H1 (cell line): ENCODE measurements around the gene AGER. TPM values are rescaled to one million over a fixed set of nuclear protein-coding genes. Genes with fewer than 3 reads are reported as not detected.

Experiments used
- microRNA-seq, 2 experiments: library from miRNA; unstranded; fragments of <30 nt; microRNA quantifications; one replicate each; pipeline versions ENCODE4 to v1.2.0, GENCODE V29; 2016 to 2020; ENCODE audit warnings: borderline microRNAs expressed in 2 of 2, borderline number of aligned reads in 2 of 2, borderline replicate concordance in 1 of 2
- polyA plus RNA-seq, 7 experiments: library from polyadenylated mRNA; depleted of rRNA in 3 of 7; stranded (reverse) in 5 of 7; unstranded in 2 of 7; fragments of >200 nt in 5 of 7; fragments of 200-250 nt in 2 of 7; gene quantifications; 1 replicate in 5 of 7; 2 replicates in 1 of 7; 4 replicates in 1 of 7; pipeline versions ENCODE4 v1.2.1 to v1.2.3, GENCODE V29; 2011 to 2013; ENCODE audit warnings: missing spikeins in 2 of 7, mixed read lengths in 2 of 7
- small RNA-seq: library from polyadenylated mRNA; stranded (forward); fragments of <200 nt; extraction: miRNeasy Mini kit (QIAGEN cat#:217004); gene quantifications from one replicate; pipeline ENCODE3, GENCODE V24; 2013; ENCODE audit not compliant: insufficient read depth
- total RNA-seq: library from RNA; stranded (reverse); fragmentation: NEBNext Ultra II Directional; extraction: Animal tissue kit (Norgen Biotek cat#: 25700); gene quantifications from 2 replicates; pipeline ENCODE4 v1.2.1, GENCODE V29; 2021

AGER gene
- total and polyA plus RNA-seq, 2 of the 8 experiments (the other 6 are each of a cell fraction or from before 2014, with no cell fraction given): 3.8 to 10.9 TPM

Small RNA genes within 50 kb of the gene (microRNA-seq; reads per million reads assigned to microRNA genes)
- gene MIR6721 (0.23 to 0.81 reads per million in 2 experiments), gene MIR6833 (0 reads per million in 2 experiments)

Small RNA genes within 50 kb of the gene (small RNA-seq; reads per million reads assigned to genes)
- gene AL662884.1 (not detected), gene MIR6833 (not detected)

Other genes starting within 250 kb of the AGER start
- gene CFB, start 238.2 kb downstream of the AGER start, total RNA-seq: not detected in 2 replicates
- gene CFB, start 238.2 kb downstream of the AGER start, polyA plus RNA-seq (2011; rRNA removed): 0.09 and 0.20 TPM in 2 replicates
- 71.1 and 71.5 TPM in 2 replicates for gene NELFE, start 225.3 kb downstream of the AGER start, total RNA-seq
- 49.2 and 52.3 TPM in 2 replicates for gene NELFE, start 225.3 kb downstream of the AGER start, polyA plus RNA-seq (2011; rRNA removed)
- 59.7 and 68.5 TPM in 2 replicates for gene SKIC2, start 225.1 kb downstream of the AGER start, total RNA-seq
- gene SKIC2, start 225.1 kb downstream of the AGER start, polyA plus RNA-seq (2011; rRNA removed): 42.1 and 70.5 TPM in 2 replicates
- 14.7 and 16.2 TPM in 2 replicates for gene DXO, start 212.1 kb downstream of the AGER start, total RNA-seq
- gene DXO, start 212.1 kb downstream of the AGER start, polyA plus RNA-seq (2011; rRNA removed): 23.9 and 30.5 TPM in 2 replicates
- 0.48 and 2.4 TPM in 2 replicates for gene C4A, start 202.2 kb downstream of the AGER start, total RNA-seq
- gene C4A, start 202.2 kb downstream of the AGER start, polyA plus RNA-seq (2011; rRNA removed): 0.62 and 1.7 TPM in 2 replicates
- 1.5 and 3.5 TPM in 2 replicates for gene C4B, start 169.5 kb downstream of the AGER start, total RNA-seq
- gene C4B, start 169.5 kb downstream of the AGER start, polyA plus RNA-seq (2011; rRNA removed): 0.74 and 1.7 TPM in 2 replicates
- gene CYP21A2, start 145.8 kb downstream of the AGER start, total RNA-seq: 0.22 and 0.40 TPM in 2 replicates
- gene CYP21A2, start 145.8 kb downstream of the AGER start, polyA plus RNA-seq (2011; rRNA removed): 0.14 and 0.23 TPM in 2 replicates
- gene TNXB, start 74.9 kb downstream of the AGER start, total RNA-seq: 4.8 and 5.5 TPM in 2 replicates
- gene TNXB, start 74.9 kb downstream of the AGER start, polyA plus RNA-seq (2011; rRNA removed): 3.1 and 6.5 TPM in 2 replicates
- 36.2 and 38.1 TPM in 2 replicates for gene ATF6B, start 56.0 kb downstream of the AGER start, total RNA-seq
- 42.2 and 66.3 TPM in 2 replicates for gene ATF6B, start 56.0 kb downstream of the AGER start, polyA plus RNA-seq (2011; rRNA removed)
- gene FKBPL, start 54.0 kb downstream of the AGER start, total RNA-seq: 9.4 and 10.9 TPM in 2 replicates
- gene FKBPL, start 54.0 kb downstream of the AGER start, polyA plus RNA-seq (2011; rRNA removed): 5.4 and 5.8 TPM in 2 replicates
- 2.8 TPM in 2 replicates for gene PRRT1, start 32.3 kb downstream of the AGER start, total RNA-seq
- gene PRRT1, start 32.3 kb downstream of the AGER start, polyA plus RNA-seq (2011; rRNA removed): 0.71 and 1.4 TPM in 2 replicates
- gene PPT2, start 30.1 kb downstream of the AGER start, total RNA-seq: 24.1 and 27.9 TPM in 2 replicates
- gene PPT2, start 30.1 kb downstream of the AGER start, polyA plus RNA-seq (2011; rRNA removed): 39.0 and 39.5 TPM in 2 replicates
- 6.4 and 9.2 TPM in 2 replicates for gene EGFL8, start 19.7 kb downstream of the AGER start, total RNA-seq
- 5.0 and 8.6 TPM in 2 replicates for gene EGFL8, start 19.7 kb downstream of the AGER start, polyA plus RNA-seq (2011; rRNA removed)
- gene AGPAT1, start 8.2 kb downstream of the AGER start, total RNA-seq: 96.0 and 101 TPM in 2 replicates
- 222 and 287 TPM in 2 replicates for gene AGPAT1, start 8.2 kb downstream of the AGER start, polyA plus RNA-seq (2011; rRNA removed)
- 90.0 and 90.3 TPM in 2 replicates for gene RNF5, start 5.8 kb downstream of the AGER start, total RNA-seq
- gene RNF5, start 5.8 kb downstream of the AGER start, polyA plus RNA-seq (2011; rRNA removed): 145 and 158 TPM in 2 replicates
- gene PBX2, start 5.9 kb upstream of the AGER start, total RNA-seq: 130 and 133 TPM in 2 replicates
- gene PBX2, start 5.9 kb upstream of the AGER start, polyA plus RNA-seq (2011; rRNA removed): 102 and 109 TPM in 2 replicates
- 6.0 and 6.6 TPM in 2 replicates for gene GPSM3, start 8.4 kb upstream of the AGER start, total RNA-seq
- 9.8 and 10.6 TPM in 2 replicates for gene GPSM3, start 8.4 kb upstream of the AGER start, polyA plus RNA-seq (2011; rRNA removed)
- gene NOTCH4, start 39.8 kb upstream of the AGER start, total RNA-seq: 2.8 and 3.3 TPM in 2 replicates
- 1.9 TPM in 2 replicates for gene NOTCH4, start 39.8 kb upstream of the AGER start, polyA plus RNA-seq (2011; rRNA removed)
- gene TSBP1, start 187.7 kb upstream of the AGER start, total RNA-seq: not detected in 2 replicates
- gene TSBP1, start 187.7 kb upstream of the AGER start, polyA plus RNA-seq (2011; rRNA removed): not detected in 2 replicates
- gene BTNL2, start 222.9 kb upstream of the AGER start, total RNA-seq: not detected in 2 replicates
- gene BTNL2, start 222.9 kb upstream of the AGER start, polyA plus RNA-seq (2011; rRNA removed): not detected in 2 replicates